Epithelial cell of esophagus (primary cell): ENCODE measurements around the gene DYNLRB2.

Experiments
- DNase-seq: peaks from one replicate; pipeline ENCODE4 v3.0.0; 2010; ENCODE audit warnings: low read depth
- H3K4me3 ChIP-seq: 2 replicates; pipeline ENCODE4 v1.5.1; 2011; ENCODE audit warnings: mild to moderate bottlenecking, low read length, control low read depth
- TF ChIP-seq, protein P1 (sequence below): IDR thresholded peaks from 2 replicates; pipeline ENCODE4 v1.5.1; 2011; ENCODE audit warnings: low read depth, mild to moderate bottlenecking, low read length, control low read depth, inconsistent platforms; ENCODE audit not compliant: insufficient read depth; ENCODE audit errors: missing control alignments

Gene DYNLRB2

DNA sequence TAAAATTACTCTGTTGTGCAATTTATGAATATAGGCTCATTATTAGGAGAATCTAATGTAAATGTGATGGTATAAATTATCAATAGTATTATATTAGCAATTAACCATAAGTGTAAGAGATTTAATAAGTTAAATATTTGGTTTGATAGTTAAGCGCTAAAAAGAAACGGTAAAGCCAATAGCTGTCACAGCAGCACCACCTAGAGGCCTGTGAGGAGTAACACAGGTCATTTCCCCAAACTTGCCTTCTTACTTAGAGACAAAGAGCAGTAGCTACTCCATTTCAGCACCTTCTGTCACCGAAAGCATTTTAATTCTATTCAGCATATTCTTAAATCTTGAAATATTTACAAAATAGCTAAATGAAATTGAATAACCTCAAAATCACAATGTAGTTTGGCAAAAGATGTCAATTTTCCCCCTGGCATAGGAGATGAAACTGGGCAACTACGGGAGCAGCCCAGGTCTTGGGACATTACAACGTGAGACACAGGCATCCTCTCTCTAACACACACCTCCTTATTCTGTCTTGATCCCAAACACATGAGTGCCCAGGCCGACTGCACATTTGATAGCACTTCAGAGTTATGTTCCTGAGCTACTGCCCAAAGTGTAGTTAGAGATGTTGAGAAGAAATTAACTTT, 14.3 kb upstream of the DYNLRB2 start:
- peak; percentile 69 for DNase-seq
- no peak overlapping the region for H3K4me3 ChIP-seq
- TF ChIP-seq, protein P1, sequence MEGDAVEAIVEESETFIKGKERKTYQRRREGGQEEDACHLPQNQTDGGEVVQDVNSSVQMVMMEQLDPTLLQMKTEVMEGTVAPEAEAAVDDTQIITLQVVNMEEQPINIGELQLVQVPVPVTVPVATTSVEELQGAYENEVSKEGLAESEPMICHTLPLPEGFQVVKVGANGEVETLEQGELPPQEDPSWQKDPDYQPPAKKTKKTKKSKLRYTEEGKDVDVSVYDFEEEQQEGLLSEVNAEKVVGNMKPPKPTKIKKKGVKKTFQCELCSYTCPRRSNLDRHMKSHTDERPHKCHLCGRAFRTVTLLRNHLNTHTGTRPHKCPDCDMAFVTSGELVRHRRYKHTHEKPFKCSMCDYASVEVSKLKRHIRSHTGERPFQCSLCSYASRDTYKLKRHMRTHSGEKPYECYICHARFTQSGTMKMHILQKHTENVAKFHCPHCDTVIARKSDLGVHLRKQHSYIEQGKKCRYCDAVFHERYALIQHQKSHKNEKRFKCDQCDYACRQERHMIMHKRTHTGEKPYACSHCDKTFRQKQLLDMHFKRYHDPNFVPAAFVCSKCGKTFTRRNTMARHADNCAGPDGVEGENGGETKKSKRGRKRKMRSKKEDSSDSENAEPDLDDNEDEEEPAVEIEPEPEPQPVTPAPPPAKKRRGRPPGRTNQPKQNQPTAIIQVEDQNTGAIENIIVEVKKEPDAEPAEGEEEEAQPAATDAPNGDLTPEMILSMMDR = peak; percentile 92

DNA sequence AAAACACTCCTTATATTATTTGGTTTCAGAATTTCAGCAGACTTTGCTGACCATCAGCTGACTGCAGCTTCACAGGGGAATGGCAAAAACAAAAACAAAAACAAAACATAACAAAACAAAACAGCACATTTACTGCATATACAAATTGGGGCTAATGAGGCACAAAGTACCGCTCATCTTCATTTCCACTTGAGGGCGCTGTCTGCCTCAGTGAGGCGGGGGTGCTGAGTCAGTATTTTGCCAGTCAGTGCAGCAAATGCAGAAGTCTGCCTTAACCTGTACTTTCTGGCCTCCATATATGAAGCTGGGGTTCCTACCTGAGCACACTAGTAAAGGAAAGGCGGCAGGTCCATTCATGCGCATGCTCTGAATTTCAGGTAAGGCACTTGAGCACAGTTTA, 13.5 kb upstream of the DYNLRB2 start:
- peak; percentile 56 for DNase-seq
- H3K4me3 ChIP-seq = no peak overlapping the region
- TF ChIP-seq, protein P1 = peak; percentile 56

DNA sequence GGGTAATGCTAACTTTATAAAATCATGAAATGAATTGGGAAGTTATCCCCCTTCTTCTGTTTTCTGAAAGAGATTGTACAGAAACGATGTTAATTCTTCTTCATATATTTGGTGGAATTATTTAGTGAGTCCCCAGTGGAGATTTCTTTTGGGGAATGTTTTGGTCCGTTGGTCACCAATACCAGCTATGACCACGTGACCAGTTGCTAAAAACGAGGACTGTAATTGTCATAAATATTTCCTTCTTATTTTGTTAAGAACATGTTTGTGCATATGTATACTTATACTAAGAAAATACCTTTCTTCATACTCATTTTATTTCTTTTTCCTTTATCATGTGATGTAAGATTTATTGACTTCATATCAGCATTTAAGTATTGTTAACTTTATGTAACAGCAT, 10.3 kb upstream of the DYNLRB2 start:
- TF ChIP-seq, protein P1 = no peak
- H3K4me3 ChIP-seq = no peak overlapping the region
- DNase-seq = no peak

DNA sequence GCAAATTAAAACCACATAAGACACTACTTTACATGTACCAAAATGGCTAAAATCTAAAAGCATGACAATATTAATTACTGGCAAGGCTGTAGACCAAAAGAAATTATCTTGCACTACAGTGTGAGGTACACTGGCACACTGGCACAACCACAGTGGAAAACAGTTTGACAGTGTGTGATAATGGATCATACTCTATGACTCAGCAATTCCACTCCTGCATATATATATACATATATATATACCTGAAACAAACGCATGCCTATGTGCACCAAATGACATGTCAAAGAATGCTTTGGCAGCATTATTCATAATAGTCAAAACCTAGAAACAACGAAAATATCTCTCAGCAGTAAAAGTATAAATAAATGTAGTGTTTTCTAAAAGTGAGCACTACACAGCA, 4.6 kb upstream of the DYNLRB2 start:
- DNase-seq = no peak
- TF ChIP-seq, protein P1 = no peak
- no peak overlapping the region for H3K4me3 ChIP-seq

DNA sequence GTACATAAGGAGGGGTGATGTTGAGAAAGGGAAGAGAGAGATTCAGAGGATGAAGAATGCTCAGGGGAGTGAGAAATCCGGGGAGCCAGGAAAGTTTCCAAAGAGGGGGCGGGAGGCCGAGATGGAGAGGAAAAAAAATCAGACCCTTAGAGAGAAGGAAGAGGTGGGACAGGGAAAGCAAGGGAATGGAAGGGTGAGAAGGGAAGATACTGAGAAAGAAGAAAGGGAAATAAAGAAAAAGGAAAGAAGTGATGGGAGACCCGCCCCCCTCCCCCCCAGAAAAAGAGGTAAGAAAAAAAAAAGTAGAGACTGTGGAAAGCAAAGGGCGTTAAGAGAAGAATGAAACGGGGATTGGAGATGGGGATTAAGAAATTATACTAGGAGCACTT, 507 bp downstream of the DYNLRB2 start:
- H3K4me3 ChIP-seq = peak overlapping the region; percentile 71
- DNase-seq = no peak
- TF ChIP-seq, protein P1 = no peak

DNA sequence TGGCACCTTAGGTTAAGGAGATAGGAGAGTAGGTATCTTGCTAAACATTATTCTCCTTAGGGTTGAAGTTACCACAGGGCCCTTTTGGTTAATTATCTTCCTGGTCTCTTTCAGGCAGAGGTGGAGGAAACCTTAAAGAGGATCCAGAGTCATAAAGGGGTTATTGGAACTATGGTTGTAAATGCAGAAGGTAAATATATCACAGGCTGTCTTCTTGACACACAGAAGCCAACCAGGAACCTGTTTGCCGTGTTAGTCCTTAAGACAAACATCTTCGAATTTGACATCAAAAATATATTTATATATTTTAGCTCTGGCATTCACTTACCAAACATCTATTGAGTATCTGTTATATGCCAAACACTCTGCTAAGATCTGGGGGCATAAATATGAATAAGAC, 2.4 kb downstream of the DYNLRB2 start:
- TF ChIP-seq, protein P1 = no peak
- H3K4me3 ChIP-seq = no peak overlapping the region
- no peak for DNase-seq

DNA sequence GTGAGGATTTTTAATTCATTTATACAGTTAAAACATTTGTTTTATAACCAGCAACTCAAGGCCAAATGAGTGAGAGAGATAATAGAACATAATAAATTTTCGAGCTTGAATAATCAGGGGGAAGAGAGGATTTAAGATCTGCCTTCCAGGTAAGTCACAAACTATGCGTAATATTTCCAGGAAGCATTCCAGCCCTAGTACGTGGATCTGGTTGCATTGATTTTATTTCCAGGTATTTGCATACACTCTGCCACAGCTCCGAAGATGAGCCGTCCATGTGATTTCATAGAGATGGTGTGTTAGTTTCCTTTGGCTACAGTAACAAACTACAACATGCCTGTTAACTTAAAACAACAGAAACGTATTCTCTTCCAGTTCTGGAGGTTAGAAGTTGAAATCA, 3.5 kb downstream of the DYNLRB2 start:
- TF ChIP-seq, protein P1 = no peak
- no peak overlapping the region for H3K4me3 ChIP-seq
- peak; percentile 39 for DNase-seq
